ENCODE results near the gene ZNF385B. TPM values are rescaled to one million over a fixed set of nuclear protein-coding genes. Genes with fewer than 3 reads are reported as not detected.

Gene ZNF385B
- total and polyA plus RNA-seq, 10 of the 15 experiments (the other 5 are each of a cell fraction or from before 2014, with no cell fraction given), result not detected

DNA sequence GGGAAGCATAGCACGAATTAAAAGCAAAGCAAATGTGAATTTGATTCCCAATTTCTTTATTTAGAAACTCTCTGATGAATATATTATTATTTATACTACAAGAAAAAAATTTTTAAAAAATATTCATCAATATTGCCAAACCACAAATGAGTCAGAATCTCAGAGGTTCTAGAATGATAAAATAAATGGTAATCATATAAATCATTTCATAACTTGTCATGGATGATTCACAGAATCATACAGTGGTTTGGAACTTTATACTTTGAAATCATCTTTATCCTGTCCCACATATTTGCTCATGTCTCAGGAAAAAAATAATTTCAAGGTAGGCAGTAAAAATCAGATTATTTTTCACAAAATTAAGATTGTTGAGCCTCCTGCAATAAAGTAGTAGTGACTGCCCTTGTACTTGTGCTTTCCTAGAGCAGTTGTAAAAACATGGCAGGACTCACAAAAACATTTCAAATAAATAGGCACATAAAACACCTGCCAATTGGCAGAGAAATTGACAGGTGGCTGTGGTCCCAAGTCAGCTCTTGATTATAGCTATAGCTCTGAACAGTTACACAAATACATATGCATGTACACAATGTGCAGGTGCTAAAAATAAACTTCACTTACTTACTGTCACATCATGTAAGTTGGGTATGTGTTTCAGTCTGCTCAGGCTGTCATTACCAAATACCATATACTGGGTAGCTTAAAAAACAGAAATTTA, 322.8 kb downstream of the ZNF385B start:
- no peak overlapping the region for H3K27ac ChIP-seq (ENCODE audit: control insufficient read depth, insufficient read depth)
- ChIA-PET POLR2A (no interaction called here), RAD21 (ENCODE audit: unreplicated experiment) (no interaction called here), CTCF (no interaction called here), SMC1A (ENCODE audit: uncharacterized antibody, unreplicated experiment) (interaction anchor here (1.0 kb wide), 1 partner anchor 161 kb away, joined by 3 read pairs; no protein-coding TSS in a partner anchor)
- no TSS peak for BruUV-seq (replicated peaks)
- peaks cover 0 to 2% of the 10 kb centered on the region in 2 experiments; a peak in 1 of 4 replicates for H3K27me3 ChIP-seq (replicated peaks in 1 of 2; ENCODE audit: control insufficient read depth in 2 of 2, insufficient read depth in 2 of 2, low read length in 1 of 2)
- DNase-seq (ENCODE audit: low read depth, low spot score) (no peak), ATAC-seq (no peak), FAIRE-seq (no peak)
- H3K4me3 ChIP-seq, result no peak overlapping the region
- no peaks in the 10 kb centered on the region for H3K4me1 ChIP-seq (ENCODE audit: control insufficient read depth, insufficient read depth, low read length)
- no peaks in the 10 kb centered on the region for H3K9me3 ChIP-seq (replicated peaks; ENCODE audit: control insufficient read depth, insufficient read depth, low read length)
- intact Hi-C loops (cut with micrococcal nuclease; ENCODE audit: unreplicated experiment) (no loop called here), in situ Hi-C loops (cut with MboI) (no loop called here)
- TF ChIP-seq SUPT20H (IDR thresholded peaks at IDR 0.05; ENCODE audit: borderline replicate concordance, control insufficient read depth, low read depth, low read length), result no peak
- no peak for TF ChIP-seq USF2 (IDR thresholded peaks at IDR 0.05; ENCODE audit: borderline replicate concordance, low read depth, low read length)
- no peak for TF ChIP-seq ATF7 (IDR thresholded peaks at IDR 0.05; ENCODE audit: low read depth)
- no peak for TF ChIP-seq SREBF2 (IDR thresholded peaks at IDR 0.05; ENCODE audit: low read length)
- TF ChIP-seq ZNF24 (IDR thresholded peaks at IDR 0.05), result no peak
- TF ChIP-seq PAX8 (IDR thresholded peaks at IDR 0.05), result no peak
- no peak overlapping the region for H3K4me2 ChIP-seq (ENCODE audit: control insufficient read depth, insufficient read depth)
- no peaks in the 10 kb centered on the region for H4K20me1 ChIP-seq (ENCODE audit: control insufficient read depth, insufficient read depth)
- no peaks in the 10 kb centered on the region for H3K36me3 ChIP-seq (ENCODE audit: control insufficient read depth in 2 of 2, insufficient read depth in 2 of 2, low read length in 1 of 2)
- H3K79me2 ChIP-seq (ENCODE audit: control insufficient read depth, insufficient read depth, low read length), result no peaks in the 10 kb centered on the region
- WGBS (ENCODE audit: insufficient coverage, insufficient replicate concordance, low lambda C conversion rate, missing lambda C conversion rate), result 0% methylated on average over 1 of the region's 1 CpG
- H3K9ac ChIP-seq (ENCODE audit: control insufficient read depth, insufficient read depth, low read length), result no peak overlapping the region
- H2AFZ ChIP-seq (ENCODE audit: control insufficient read depth, low read depth, low read length), result no peak overlapping the region

GRCh38 chr2:179536185-179536584, 325.2 kb downstream of the ZNF385B start:
- ChIA-PET CTCF (no interaction called here), RAD21 (ENCODE audit: unreplicated experiment) (no interaction called here), POLR2A (no interaction called here), SMC1A (ENCODE audit: uncharacterized antibody, unreplicated experiment) (no interaction called here)
- H3K9me3 ChIP-seq (replicated peaks; ENCODE audit: control insufficient read depth, insufficient read depth, low read length), result no peaks in the 10 kb centered on the region
- no peak overlapping the region for H3K9ac ChIP-seq (ENCODE audit: control insufficient read depth, insufficient read depth, low read length)
- H3K27me3 ChIP-seq (replicated peaks in 1 of 2; ENCODE audit: control insufficient read depth in 2 of 2, insufficient read depth in 2 of 2, low read length in 1 of 2), result peaks cover 0 to 2% of the 10 kb centered on the region in 2 experiments; a peak in 1 of 4 replicates
- H4K20me1 ChIP-seq (ENCODE audit: control insufficient read depth, insufficient read depth), result no peaks in the 10 kb centered on the region
- intact Hi-C loops (cut with micrococcal nuclease; ENCODE audit: unreplicated experiment), result no loop called here
- H3K4me3 ChIP-seq, result no peak overlapping the region
- no peaks in the 10 kb centered on the region for H3K79me2 ChIP-seq (ENCODE audit: control insufficient read depth, insufficient read depth, low read length)
- H3K4me1 ChIP-seq (ENCODE audit: control insufficient read depth, insufficient read depth, low read length), result no peaks in the 10 kb centered on the region
- WGBS (ENCODE audit: insufficient coverage, insufficient replicate concordance, low lambda C conversion rate, missing lambda C conversion rate), result 94% methylated on average over 1 of the region's 1 CpG
- no peak for ATAC-seq
- in situ Hi-C loops (cut with MboI), result no loop called here
- H3K4me2 ChIP-seq (ENCODE audit: control insufficient read depth, insufficient read depth), result no peak overlapping the region
- H2AFZ ChIP-seq (ENCODE audit: control insufficient read depth, low read depth, low read length), result no peak overlapping the region
- H3K27ac ChIP-seq (ENCODE audit: control insufficient read depth, insufficient read depth), result no peak overlapping the region
- BruUV-seq (replicated peaks), result no TSS peak
- H3K36me3 ChIP-seq (ENCODE audit: control insufficient read depth in 2 of 2, insufficient read depth in 2 of 2, low read length in 1 of 2), result no peaks in the 10 kb centered on the region
- no peak for FAIRE-seq
- DNase-seq (ENCODE audit: low read depth, low spot score), result no peak
- TF ChIP-seq ATF2 (IDR thresholded peaks at IDR 0.05; ENCODE audit: low read length), result no peak
- TF ChIP-seq RCOR1 (conservative IDR thresholded peaks at IDR 0.05; ENCODE audit: low read depth, low read length), result no peak
- no peak for TF ChIP-seq NRF1 (conservative IDR thresholded peaks at IDR 0.05; ENCODE audit: low read depth, low read length)
- TF ChIP-seq ATF7 (IDR thresholded peaks at IDR 0.05; ENCODE audit: low read depth), result no peak
- no peak for TF ChIP-seq ZZZ3 (IDR thresholded peaks at IDR 0.05; ENCODE audit: control insufficient read depth, insufficient read length, low read depth)
- no peak for TF ChIP-seq NR2C1 (IDR thresholded peaks at IDR 0.05)
- TF ChIP-seq FOXM1 (IDR thresholded peaks at IDR 0.05; ENCODE audit: low read depth, low read length), result no peak
- no peak for TF ChIP-seq MTA2 (IDR thresholded peaks at IDR 0.05; ENCODE audit: low read depth)
- TF ChIP-seq CHD4 (IDR thresholded peaks at IDR 0.05), result no peak
- TF ChIP-seq, protein P1, sequence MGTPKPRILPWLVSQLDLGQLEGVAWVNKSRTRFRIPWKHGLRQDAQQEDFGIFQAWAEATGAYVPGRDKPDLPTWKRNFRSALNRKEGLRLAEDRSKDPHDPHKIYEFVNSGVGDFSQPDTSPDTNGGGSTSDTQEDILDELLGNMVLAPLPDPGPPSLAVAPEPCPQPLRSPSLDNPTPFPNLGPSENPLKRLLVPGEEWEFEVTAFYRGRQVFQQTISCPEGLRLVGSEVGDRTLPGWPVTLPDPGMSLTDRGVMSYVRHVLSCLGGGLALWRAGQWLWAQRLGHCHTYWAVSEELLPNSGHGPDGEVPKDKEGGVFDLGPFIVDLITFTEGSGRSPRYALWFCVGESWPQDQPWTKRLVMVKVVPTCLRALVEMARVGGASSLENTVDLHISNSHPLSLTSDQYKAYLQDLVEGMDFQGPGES (IDR thresholded peaks at IDR 0.05), result no peak
